HG02588 (cell line): Measurements from ENCODE around the gene C5AR2.
"Not testable (repeated sequence)": the region's sequence is repeated elsewhere in the genome, so short reads cannot be mapped to it uniquely, and the experiment has no call there.

Experiments
- ATAC-seq: cut with Tn5 transposase; IDR thresholded peaks from one replicate; pipeline ENCODE4 v1.9.1; 2021; ENCODE audit warnings: mild to moderate bottlenecking, moderate library complexity; ENCODE audit not compliant: unreplicated experiment

C5AR2 gene

GRCh38 chr19:47323409-47323808, 8.6 kb upstream of the C5AR2 start:
- ATAC-seq, result no peak

- no peak for ATAC-seq
Measured at GRCh38 chr19:47323872-47324271, 8.1 kb upstream of the C5AR2 start.

- no peak for ATAC-seq
Measured at GRCh38 chr19:47324502-47324901, 7.5 kb upstream of the C5AR2 start.

GRCh38 chr19:47330466-47330869, 1.5 kb upstream of the C5AR2 start:
- ATAC-seq, result no peak

- ATAC-seq, result no peak
Measured at GRCh38 chr19:47331490-47331889, 485 bp upstream of the C5AR2 start.

- not testable (repeated sequence) for ATAC-seq
Measured at GRCh38 chr19:47336765-47337718, 5.1 kb downstream of the C5AR2 start.

- ATAC-seq, result no peak
Measured at GRCh38 chr19:47339196-47339880, 7.4 kb downstream of the C5AR2 start.

- ATAC-seq, result no peak
Measured at GRCh38 chr19:47340477-47341208, 8.7 kb downstream of the C5AR2 start.

GRCh38 chr19:47341734-47342133, 9.8 kb downstream of the C5AR2 start:
- ATAC-seq, result no peak

GRCh38 chr19:47343194-47343802, 11.3 kb downstream of the C5AR2 start:
- no peak for ATAC-seq

GRCh38 chr19:47344425-47344824, 12.4 kb downstream of the C5AR2 start:
- no peak for ATAC-seq

GRCh38 chr19:47346024-47346423, 14.0 kb downstream of the C5AR2 start:
- not testable (repeated sequence) for ATAC-seq

- ATAC-seq, result peak; percentile 95
Measured at GRCh38 chr19:47348819-47349795, 17.1 kb downstream of the C5AR2 start, which contains the start of gene DHX34. Gene DHX34, plus strand, starts transcription at chr19:47349315. Its CDS starts 3,716 bp downstream, at chr19:47353031.

- ATAC-seq, result no peak
Measured at GRCh38 chr19:47350630-47351029, 18.7 kb downstream of the C5AR2 start.

- no peak for ATAC-seq
Measured at GRCh38 chr19:47351548-47351947, 19.6 kb downstream of the C5AR2 start.

GRCh38 chr19:47352095-47352494, 20.1 kb downstream of the C5AR2 start:
- ATAC-seq, result no peak

GRCh38 chr19:47353307-47353712, 21.3 kb downstream of the C5AR2 start:
- no peak for ATAC-seq

GRCh38 chr19:47356900-47357299, 24.9 kb downstream of the C5AR2 start:
- no peak for ATAC-seq

GRCh38 chr19:47357788-47358680, 26.1 kb downstream of the C5AR2 start:
- no peak for ATAC-seq
